PC-3 (cell line): ENCODE data around the gene MFN1.

Source experiments
- EZH2 ChIP-seq: fragments of 300-600 bp; sonication (generic); IDR thresholded peaks from one replicate; pipeline ENCODE4 v1.6.1; 2017; ENCODE audit warnings: antibody characterized with exemption, mild to moderate bottlenecking, low read length; ENCODE audit not compliant: unreplicated experiment
- TF ChIP-seq, protein P1 (sequence below): fragments of 300-600 bp; sonication (generic); conservative IDR thresholded peaks from 2 replicates; pipeline ENCODE4 v1.5.1; 2017; ENCODE audit warnings: antibody characterized with exemption, low read depth, mild to moderate bottlenecking, low read length

DNA sequence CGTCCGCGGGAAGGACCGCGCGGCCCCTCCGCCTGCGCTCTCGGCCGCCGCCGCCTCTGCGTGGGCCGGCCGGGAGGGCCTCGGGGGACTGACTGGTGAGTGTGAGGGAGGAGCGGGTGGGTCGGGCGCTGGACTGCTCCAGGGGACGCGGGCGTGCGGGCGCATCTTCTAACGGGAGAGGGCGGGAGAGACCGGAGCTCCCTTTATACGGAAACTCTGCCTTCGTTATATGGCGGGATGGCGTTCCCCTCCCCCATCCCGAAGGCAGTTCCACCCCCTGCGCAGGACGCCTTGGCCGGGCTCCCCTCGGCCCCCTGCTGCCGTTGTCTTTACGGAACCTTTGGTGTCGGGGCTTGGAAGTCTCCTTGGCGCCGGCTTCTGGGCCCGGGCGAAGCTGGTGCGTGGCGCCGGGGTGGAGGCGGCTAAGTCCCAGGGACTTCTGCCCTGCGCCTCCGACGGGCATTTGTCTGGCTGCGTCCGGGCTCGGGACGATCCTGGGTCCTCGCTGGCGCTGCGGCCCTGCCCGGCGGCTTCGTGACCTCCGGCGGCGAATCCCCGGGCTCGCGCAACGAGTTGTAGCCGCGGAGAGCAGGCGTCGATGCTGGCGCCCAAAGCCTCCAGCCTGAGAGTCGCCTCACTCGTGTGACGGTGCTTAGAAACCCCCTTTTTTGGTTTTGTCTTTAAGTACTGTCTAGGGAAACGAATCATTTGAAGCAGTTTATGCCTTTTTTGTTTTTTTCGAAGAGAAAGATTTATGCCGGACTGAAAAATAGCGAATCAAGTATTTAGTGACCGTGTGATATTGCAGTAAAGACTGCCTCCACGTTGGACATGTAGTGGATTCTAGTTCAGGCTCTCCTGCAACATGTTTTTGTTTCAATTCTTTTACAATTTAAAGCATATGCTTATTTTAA is 24.1 kb upstream of the MFN1 start:
- TF ChIP-seq, protein P1, sequence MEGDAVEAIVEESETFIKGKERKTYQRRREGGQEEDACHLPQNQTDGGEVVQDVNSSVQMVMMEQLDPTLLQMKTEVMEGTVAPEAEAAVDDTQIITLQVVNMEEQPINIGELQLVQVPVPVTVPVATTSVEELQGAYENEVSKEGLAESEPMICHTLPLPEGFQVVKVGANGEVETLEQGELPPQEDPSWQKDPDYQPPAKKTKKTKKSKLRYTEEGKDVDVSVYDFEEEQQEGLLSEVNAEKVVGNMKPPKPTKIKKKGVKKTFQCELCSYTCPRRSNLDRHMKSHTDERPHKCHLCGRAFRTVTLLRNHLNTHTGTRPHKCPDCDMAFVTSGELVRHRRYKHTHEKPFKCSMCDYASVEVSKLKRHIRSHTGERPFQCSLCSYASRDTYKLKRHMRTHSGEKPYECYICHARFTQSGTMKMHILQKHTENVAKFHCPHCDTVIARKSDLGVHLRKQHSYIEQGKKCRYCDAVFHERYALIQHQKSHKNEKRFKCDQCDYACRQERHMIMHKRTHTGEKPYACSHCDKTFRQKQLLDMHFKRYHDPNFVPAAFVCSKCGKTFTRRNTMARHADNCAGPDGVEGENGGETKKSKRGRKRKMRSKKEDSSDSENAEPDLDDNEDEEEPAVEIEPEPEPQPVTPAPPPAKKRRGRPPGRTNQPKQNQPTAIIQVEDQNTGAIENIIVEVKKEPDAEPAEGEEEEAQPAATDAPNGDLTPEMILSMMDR: no peak
- TF ChIP-seq EZH2: no peak
